Mesenchymal stem cell (in vitro differentiated cells and primary cell): ENCODE measurements around the gene KDM5A.

ENCODE experiments used
- DNase-seq: peaks from one replicate; pipeline ENCODE4 v3.0.0-alpha.2; 2013
- H2AFZ ChIP-seq: one replicate; pipeline ENCODE4 v1.6.1; 2013; ENCODE audit warnings: low read depth, mild to moderate bottlenecking, control low read depth, inconsistent platforms, low read length, moderate library complexity
- H2AK5ac ChIP-seq: 2 replicates; pipeline ENCODE4 v1.6.1; 2013; ENCODE audit warnings: low read length, moderate library complexity, mild to moderate bottlenecking, inconsistent platforms; ENCODE audit not compliant: severe bottlenecking
- H2BK120ac ChIP-seq: one replicate; pipeline ENCODE4 v1.6.1; 2013; ENCODE audit warnings: low read depth, mild to moderate bottlenecking, inconsistent platforms, low read length, moderate library complexity
- H2BK12ac ChIP-seq, 2 experiments: one replicate each; pipeline ENCODE4 v1.6.1; 2013; ENCODE audit warnings: inconsistent platforms in 2 of 2, low read length in 2 of 2, mild to moderate bottlenecking in 2 of 2, moderate library complexity in 2 of 2, control low read depth in 1 of 2
- H2BK15ac ChIP-seq: one replicate; pipeline ENCODE4 v1.6.1; 2013; ENCODE audit warnings: mild to moderate bottlenecking, low read depth, inconsistent platforms; ENCODE audit not compliant: poor library complexity, severe bottlenecking
- H2BK5ac ChIP-seq: 2 replicates; pipeline ENCODE4 v1.6.1; 2013; ENCODE audit warnings: low read depth, mild to moderate bottlenecking, low read length, control low read depth, inconsistent platforms; ENCODE audit not compliant: poor library complexity, severe bottlenecking
- H3K14ac ChIP-seq, 2 experiments: one replicate each; pipeline ENCODE4 v1.6.1; 2013; ENCODE audit warnings: inconsistent platforms in 2 of 2, low read length in 2 of 2, control low read depth in 1 of 2, mild to moderate bottlenecking in 1 of 2, moderate library complexity in 1 of 2
- H3K18ac ChIP-seq, 2 experiments: one replicate each; pipeline ENCODE4 v1.6.1; 2013; ENCODE audit warnings: inconsistent platforms in 2 of 2, low read length in 2 of 2, control low read depth in 1 of 2, low read depth in 1 of 2, mild to moderate bottlenecking in 1 of 2
- H3K23ac ChIP-seq, 2 experiments: one replicate each; pipeline ENCODE4 v1.6.1; 2013; ENCODE audit warnings: inconsistent platforms in 2 of 2, low read length in 2 of 2, mild to moderate bottlenecking in 2 of 2, moderate library complexity in 2 of 2, control low read depth in 1 of 2
- H3K27ac ChIP-seq: 2 replicates; pipeline ENCODE4 v1.5.1; 2013; ENCODE audit warnings: mild to moderate bottlenecking, moderate library complexity, low read length, control low read depth, inconsistent platforms; ENCODE audit not compliant: poor library complexity, severe bottlenecking
- H3K27me3 ChIP-seq, 2 experiments: 2 replicates each; pipeline versions ENCODE4 v1.6.1 to v1.7.0; 2013; ENCODE audit warnings: low read length in 2 of 2, mild to moderate bottlenecking in 2 of 2, moderate library complexity in 2 of 2, control low read depth in 1 of 2, inconsistent platforms in 1 of 2; ENCODE audit not compliant: control insufficient read depth in 1 of 2, insufficient read depth in 1 of 2
- H3K36me3 ChIP-seq, 2 experiments: 2 replicates each; pipeline versions ENCODE4 v1.6.1 to v1.7.0; 2013; ENCODE audit warnings: low read length in 2 of 2, control low read depth in 1 of 2, inconsistent platforms in 1 of 2, low read depth in 1 of 2, mild to moderate bottlenecking in 1 of 2; ENCODE audit not compliant: insufficient read depth in 2 of 2, control insufficient read depth in 1 of 2
- H3K4ac ChIP-seq, 2 experiments: one replicate each; pipeline ENCODE4 v1.6.1; 2013; ENCODE audit warnings: inconsistent platforms in 2 of 2, low read length in 2 of 2, mild to moderate bottlenecking in 2 of 2, moderate library complexity in 2 of 2, control low read depth in 1 of 2, low read depth in 1 of 2
- H3K4me1 ChIP-seq: 2 replicates; pipeline ENCODE4 v1.6.1; 2013; ENCODE audit warnings: low read depth, low read length, control low read depth; ENCODE audit not compliant: control insufficient read depth, insufficient read depth
- H3K4me2 ChIP-seq: 2 replicates; pipeline ENCODE4 v1.6.1; 2013; ENCODE audit warnings: low read length, mild to moderate bottlenecking, inconsistent platforms; ENCODE audit not compliant: poor library complexity, severe bottlenecking
- H3K4me3 ChIP-seq, 2 experiments: 2 replicates each; pipeline versions ENCODE4 v1.5.1 to v1.7.0; 2013; ENCODE audit warnings: low read length in 2 of 2, mild to moderate bottlenecking in 2 of 2, control low read depth in 1 of 2, low read depth in 1 of 2; ENCODE audit not compliant: insufficient read depth in 1 of 2
- H3K79me1 ChIP-seq: replicated peaks from 2 replicates; pipeline ENCODE4 v1.6.1; 2013; ENCODE audit warnings: mild to moderate bottlenecking, control low read depth, low read length, inconsistent platforms; ENCODE audit not compliant: poor library complexity, severe bottlenecking
- H3K9ac ChIP-seq: 2 replicates; pipeline ENCODE4 v1.7.0; 2013; ENCODE audit warnings: mild to moderate bottlenecking, low read length, moderate library complexity
- H3K9me3 ChIP-seq: 2 replicates; pipeline ENCODE4 v1.7.0; 2013; ENCODE audit warnings: mild to moderate bottlenecking, low read length; ENCODE audit not compliant: control insufficient read depth
- H4K8ac ChIP-seq: one replicate; pipeline ENCODE4 v1.6.1; 2013; ENCODE audit warnings: inconsistent platforms, mild to moderate bottlenecking, low read length, moderate library complexity
- H4K91ac ChIP-seq: one replicate; pipeline ENCODE4 v1.6.1; 2013; ENCODE audit warnings: mild to moderate bottlenecking, low read length, inconsistent platforms
- WGBS: methylation state at CpG from one replicate; pipeline ENCODE4 v1.1.7; 2013; ENCODE audit warnings: mixed read lengths; 5-methylcytosine and 5-hydroxymethylcytosine counted together

KDM5A gene

DNA sequence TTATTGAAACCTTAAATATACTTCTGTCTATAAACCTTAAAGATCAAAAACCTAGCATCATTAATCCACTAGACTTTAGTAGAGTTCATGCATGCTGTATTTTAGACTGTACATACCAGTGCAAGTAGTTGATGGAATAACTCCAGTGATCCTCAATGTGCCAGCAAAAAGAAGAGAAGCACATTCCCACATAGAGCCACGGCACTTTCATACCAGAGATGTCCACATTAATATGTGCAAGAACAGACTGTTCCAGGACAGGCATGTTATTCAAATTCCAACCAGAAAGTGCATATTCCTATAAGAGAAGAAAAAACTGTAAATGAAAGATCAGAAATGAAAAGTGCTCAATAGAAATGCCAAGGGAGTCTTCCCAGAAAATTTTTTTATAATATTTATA, 55.0 kb downstream of the KDM5A start:
- Histone ChIP-seq H3K18ac (no peak overlapping the region), H2AFZ (no peak overlapping the region), H4K91ac (no peak overlapping the region), H3K4me1 (peaks cover 4% of the 10 kb centered on the region), H3K79me1 (peaks cover 13% of the 10 kb centered on the region), H3K14ac (no peak overlapping the region), H3K23ac (no peak overlapping the region), H2BK15ac (no peak overlapping the region), H3K4me2 (no peak overlapping the region), H3K27me3 (no peaks in the 10 kb centered on the region), H2AK5ac (no peak overlapping the region), H3K27ac (no peak overlapping the region), H3K36me3 (peaks cover 16 to 86% of the 10 kb centered on the region in 2 experiments), H3K4me3 (no peak overlapping the region), H2BK5ac (no peak overlapping the region), H2BK120ac (no peak overlapping the region), H3K9me3 (no peaks in the 10 kb centered on the region), H2BK12ac (no peak overlapping the region), H3K4ac (no peak overlapping the region), H4K8ac (no peak overlapping the region), H3K9ac (no peak overlapping the region)
- DNase-seq = no peak
- WGBS = no CpG with 5 or more reads among the region's 1 CpG

DNA sequence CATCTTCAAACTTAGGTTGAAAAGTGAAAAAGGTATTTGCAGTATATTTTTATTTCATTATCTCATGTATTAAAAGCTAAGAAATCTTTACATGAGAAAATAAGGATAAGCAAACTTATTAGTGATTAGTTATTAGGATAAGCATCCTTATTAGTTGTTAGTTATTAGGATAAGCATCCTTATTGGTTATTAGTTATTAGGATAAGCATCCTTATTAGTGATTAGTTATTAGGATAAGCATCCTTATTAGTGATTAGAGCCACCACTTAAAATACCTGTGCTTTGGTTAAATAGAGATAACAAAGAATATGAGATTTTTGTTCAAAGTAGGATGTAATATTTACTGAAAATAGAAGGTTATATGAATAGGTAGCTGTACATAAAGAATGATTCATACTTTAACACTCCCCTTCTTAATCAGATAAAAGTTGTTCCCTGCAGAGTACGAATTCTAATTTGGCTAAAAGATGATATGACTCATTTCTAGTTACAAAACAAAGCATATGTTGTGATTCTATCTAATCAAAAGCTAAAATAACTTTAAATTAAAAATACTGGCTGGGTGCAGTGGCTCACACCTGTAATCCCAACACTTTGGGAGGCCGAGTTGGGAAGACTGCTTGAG, 56.4 kb downstream of the KDM5A start:
- WGBS = 95% methylated on average over 1 of the region's 2 CpGs
- peaks cover 13% of the 10 kb centered on the region for H3K79me1 ChIP-seq
- no peak overlapping the region for H3K4me2 ChIP-seq
- no peaks in the 10 kb centered on the region for H3K9me3 ChIP-seq
- H2BK15ac ChIP-seq = no peak overlapping the region
- H2BK120ac ChIP-seq = no peak overlapping the region
- peaks cover 20 to 91% of the 10 kb centered on the region in 2 experiments for H3K36me3 ChIP-seq
- no peak overlapping the region for H2AFZ ChIP-seq
- H3K4ac ChIP-seq = no peak overlapping the region
- no peak overlapping the region for H2BK5ac ChIP-seq
- no peak overlapping the region for H3K27ac ChIP-seq
- peaks cover 4% of the 10 kb centered on the region for H3K4me1 ChIP-seq
- no peak overlapping the region for H2BK12ac ChIP-seq
- no peak overlapping the region for H3K18ac ChIP-seq
- H3K23ac ChIP-seq = no peak overlapping the region
- H2AK5ac ChIP-seq = no peak overlapping the region
- no peak overlapping the region for H4K91ac ChIP-seq
- H3K9ac ChIP-seq = no peak overlapping the region
- H3K4me3 ChIP-seq = no peak overlapping the region
- DNase-seq = no peak
- H3K14ac ChIP-seq = no peak overlapping the region
- H4K8ac ChIP-seq = no peak overlapping the region
- no peaks in the 10 kb centered on the region for H3K27me3 ChIP-seq

DNA sequence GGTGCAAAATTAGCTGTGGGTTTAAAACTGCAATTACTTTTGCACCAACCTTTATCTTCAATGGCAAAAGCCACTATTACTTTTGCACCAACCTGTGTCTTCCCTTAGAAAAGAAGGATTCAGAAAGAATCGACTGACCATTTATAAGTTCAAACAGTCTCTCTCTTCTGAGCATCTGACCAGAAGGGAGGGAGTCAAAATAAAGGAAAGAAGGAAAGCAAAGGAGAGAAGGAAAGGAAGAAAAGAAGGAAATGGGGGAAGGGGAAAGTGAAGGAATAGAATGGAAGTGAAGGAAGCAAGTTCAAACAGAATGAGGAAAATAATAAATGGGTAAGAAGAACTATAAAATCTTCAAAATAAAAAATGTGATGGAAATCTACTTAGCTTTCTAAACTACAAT, 57.8 kb downstream of the KDM5A start:
- Histone ChIP-seq H2AFZ (no peak overlapping the region), H2BK15ac (no peak overlapping the region), H4K91ac (no peak overlapping the region), H2BK12ac (no peak overlapping the region), H3K79me1 (peaks cover 10% of the 10 kb centered on the region), H3K14ac (no peak overlapping the region), H2BK120ac (no peak overlapping the region), H3K4me1 (peaks cover 2% of the 10 kb centered on the region), H2BK5ac (no peak overlapping the region), H3K36me3 (peaks cover 20 to 90% of the 10 kb centered on the region in 2 experiments), H3K4ac (no peak overlapping the region), H3K23ac (no peak overlapping the region), H3K9me3 (no peaks in the 10 kb centered on the region), H3K4me2 (no peak overlapping the region), H3K4me3 (no peak overlapping the region), H2AK5ac (no peak overlapping the region), H3K27me3 (no peaks in the 10 kb centered on the region), H3K18ac (no peak overlapping the region), H3K27ac (no peak overlapping the region), H4K8ac (no peak overlapping the region), H3K9ac (no peak overlapping the region)
- no CpG with 5 or more reads among the region's 1 CpG for WGBS
- DNase-seq = no peak

DNA sequence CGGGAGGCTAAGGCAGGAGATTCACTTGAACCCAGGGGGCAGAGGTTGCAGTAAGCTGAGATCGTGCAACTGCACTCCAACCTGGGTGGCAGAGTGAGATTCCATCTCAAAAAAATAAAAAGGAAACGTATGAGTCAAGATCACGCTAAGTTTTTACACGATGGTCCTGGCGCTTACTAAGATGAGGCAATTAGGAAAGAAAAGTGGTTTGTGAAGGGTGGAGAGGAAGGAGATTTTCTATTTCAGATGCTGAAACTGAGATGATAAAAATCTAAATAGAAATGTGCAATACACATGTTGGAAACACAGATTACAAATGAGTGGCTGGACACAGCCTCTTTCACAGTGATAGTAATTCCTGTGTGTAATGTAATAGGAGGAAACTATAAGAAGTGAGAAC, 63.2 kb downstream of the KDM5A start:
- no peak overlapping the region for H3K14ac ChIP-seq
- no peaks in the 10 kb centered on the region for H3K9me3 ChIP-seq
- no peak overlapping the region for H3K23ac ChIP-seq
- DNase-seq = no peak
- H3K9ac ChIP-seq = no peak overlapping the region
- 98% methylated on average over 6 of the region's 6 CpGs for WGBS
- H2BK12ac ChIP-seq = no peak overlapping the region
- no peak overlapping the region for H2AFZ ChIP-seq
- H2BK120ac ChIP-seq = no peak overlapping the region
- H3K4me1 ChIP-seq = no peaks in the 10 kb centered on the region
- H2BK5ac ChIP-seq = no peak overlapping the region
- H3K79me1 ChIP-seq = peaks cover 14% of the 10 kb centered on the region
- no peak overlapping the region for H3K4ac ChIP-seq
- no peak overlapping the region for H4K8ac ChIP-seq
- H3K4me2 ChIP-seq = no peak overlapping the region
- no peak overlapping the region for H3K27ac ChIP-seq
- peaks cover 15 to 94% of the 10 kb centered on the region in 2 experiments for H3K36me3 ChIP-seq
- no peaks in the 10 kb centered on the region for H3K27me3 ChIP-seq
- no peak overlapping the region for H3K4me3 ChIP-seq
- no peak overlapping the region for H2AK5ac ChIP-seq
- H4K91ac ChIP-seq = no peak overlapping the region
- no peak overlapping the region for H3K18ac ChIP-seq
- no peak overlapping the region for H2BK15ac ChIP-seq
